K562 (cell line): ENCODE data around the gene CRLF1. TPM values are rescaled to one million over a fixed set of nuclear protein-coding genes. Genes with fewer than 3 reads are reported as not detected.

Source experiments
- CEBPG ChIP-seq, 3 experiments: fragments of 200-800 bp in 1 of 3; sonication (Bioruptor generic) in 1 of 3; sonication (generic) in 1 of 3; formaldehyde crosslinking in 1 of 3; IDR thresholded peaks in 2 of 3; conservative IDR thresholded peaks in 1 of 3; 2 replicates each; pipeline versions ENCODE4 v1.6.1 to v1.8.0; 2016 to 2022; ENCODE audit warnings: missing compliant biosample characterization in 2 of 3, missing genetic modification characterization in 2 of 3, mild to moderate bottlenecking in 1 of 3, missing genetic modification reagents in 1 of 3
- CHD4 ChIP-seq: fragments of 200-600 bp; sonication (generic); IDR thresholded peaks from 3 replicates; pipeline ENCODE4 v1.6.1; 2012; ENCODE audit warnings: low read depth, mild to moderate bottlenecking, mixed read lengths, low read length, inconsistent platforms; ENCODE audit not compliant: insufficient read depth, insufficient replicate concordance, poor library complexity, severe bottlenecking
- MCM3 ChIP-seq: fragments of 450-650 bp; IDR thresholded peaks from 2 replicates; pipeline ENCODE4 v1.6.1; 2016
- PBX2 ChIP-seq, 2 experiments: IDR thresholded peaks in 1 of 2; conservative IDR thresholded peaks in 1 of 2; 2 replicates each; pipeline ENCODE4 v1.6.1; 2016; ENCODE audit warnings: low read depth in 2 of 2, mild to moderate bottlenecking in 1 of 2, missing compliant biosample characterization in 1 of 2, missing genetic modification characterization in 1 of 2, moderate library complexity in 1 of 2
- RCOR1 ChIP-seq, 2 experiments: IDR thresholded peaks; 2 replicates each; pipeline ENCODE4 v1.6.1; 2012; ENCODE audit warnings: low read depth in 2 of 2, low read length in 2 of 2, borderline replicate concordance in 1 of 2, improper control_type of control experiment in 1 of 2
- SMARCC2 ChIP-seq: fragments of 450-650 bp; IDR thresholded peaks from 2 replicates; pipeline ENCODE4 v1.6.1; 2017; ENCODE audit warnings: antibody characterized with exemption, moderate library complexity, mild to moderate bottlenecking, low read depth
- SPI1 ChIP-seq: IDR thresholded peaks from 2 replicates; pipeline ENCODE4 v1.6.1; 2011; ENCODE audit warnings: low read depth, low read length, control low read depth, borderline replicate concordance
- SRSF1 ChIP-seq: fragments of 200-400 bp; formaldehyde crosslinking; IDR thresholded peaks from 2 replicates; pipeline ENCODE4 v1.6.1; 2017; ENCODE audit warnings: mild to moderate bottlenecking, low read depth, low read length, moderate library complexity
- ZBTB7A ChIP-seq: IDR thresholded peaks from 2 replicates; pipeline ENCODE4 v1.6.1; 2011; ENCODE audit warnings: low read depth, mild to moderate bottlenecking, low read length, moderate library complexity, borderline replicate concordance; ENCODE audit not compliant: control insufficient read depth
- ZFP91 ChIP-seq: sonication (generic); formaldehyde crosslinking; IDR thresholded peaks from 2 replicates; pipeline ENCODE4 v1.8.0; 2022; ENCODE audit warnings: mild to moderate bottlenecking, missing genetic modification reagents
- ZNF12 ChIP-seq: sonication (generic); formaldehyde crosslinking; IDR thresholded peaks from 2 replicates; pipeline ENCODE4 v1.4.0; 2020; ENCODE audit warnings: mild to moderate bottlenecking, missing genetic modification reagents
- ZNF121 ChIP-seq: sonication (generic); formaldehyde crosslinking; conservative IDR thresholded peaks from 2 replicates; pipeline ENCODE4 v1.8.0; 2022; ENCODE audit warnings: missing genetic modification reagents
- ZNF133 ChIP-seq: fragments of 250-450 bp; sonication (Bioruptor Pico); IDR thresholded peaks from 2 replicates; pipeline ENCODE4 v1.4.0; 2020; ENCODE audit warnings: mild to moderate bottlenecking
- ZNF253 ChIP-seq: fragments of 250-450 bp; sonication (Bioruptor Pico); conservative IDR thresholded peaks from 2 replicates; pipeline ENCODE4 v1.6.1; 2021; ENCODE audit warnings: mild to moderate bottlenecking
- ZNF274 ChIP-seq: IDR thresholded peaks from 2 replicates; pipeline ENCODE4 v1.6.1; 2011; ENCODE audit warnings: low read depth, mild to moderate bottlenecking, low read length, moderate library complexity, borderline replicate concordance
- ZNF778 ChIP-seq: fragments of 450-650 bp; formaldehyde crosslinking; IDR thresholded peaks from 2 replicates; pipeline ENCODE4 v1.4.0; 2020; ENCODE audit warnings: mild to moderate bottlenecking, moderate library complexity
- ZNF785 ChIP-seq: fragments of 250-450 bp; sonication (Bioruptor Pico); IDR thresholded peaks from 2 replicates; pipeline ENCODE4 v1.4.0; 2020; ENCODE audit warnings: mild to moderate bottlenecking
- polyA plus RNA-seq, 8 experiments: library from polyadenylated mRNA; depleted of rRNA in 4 of 8; stranded (reverse) in 5 of 8; unstranded in 3 of 8; fragments of >200 nt; fragmentation: Nextera tagmentation in 2 of 8; fragmentation: Illumina TruSeq in 1 of 8; extraction: Ambion mirVana in 2 of 8; extraction: Trizol in 1 of 8; gene quantifications; 2 replicates each; pipeline versions ENCODE4 v1.2.1 to v1.2.3, GENCODE V29; 2011 to 2014; ENCODE audit warnings: inconsistent platforms in 1 of 8, missing spikeins in 1 of 8
- total RNA-seq, 7 experiments: library from RNA; depleted of rRNA in 6 of 7; stranded (reverse); fragments of >200 nt in 6 of 7; fragmentation: Illumina TruSeq in 2 of 7; extraction: Trizol in 2 of 7; gene quantifications; 2 replicates each; pipeline versions ENCODE4 v1.2.1 to v1.2.3, GENCODE V29; 2011 to 2021; ENCODE audit warnings: low replicate concordance in 1 of 7
- TF ChIP-seq, protein P1 (sequence below): fragments of 450-650 bp; formaldehyde crosslinking; IDR thresholded peaks from 2 replicates; pipeline ENCODE4 v1.4.0; 2022; ENCODE audit warnings: missing genetic modification characterization
- TF ChIP-seq, protein P2 (sequence below): fragments of 450-650 bp; formaldehyde crosslinking; conservative IDR thresholded peaks from 2 replicates; pipeline ENCODE4 v1.4.0; 2022; ENCODE audit warnings: mild to moderate bottlenecking, missing genetic modification characterization

CRLF1 gene
- total and polyA plus RNA-seq, 9 of the 15 experiments (the other 6 are each of a cell fraction or from before 2014, with no cell fraction given) = 0.85 to 3.6 (median 1.7) TPM

DNA sequence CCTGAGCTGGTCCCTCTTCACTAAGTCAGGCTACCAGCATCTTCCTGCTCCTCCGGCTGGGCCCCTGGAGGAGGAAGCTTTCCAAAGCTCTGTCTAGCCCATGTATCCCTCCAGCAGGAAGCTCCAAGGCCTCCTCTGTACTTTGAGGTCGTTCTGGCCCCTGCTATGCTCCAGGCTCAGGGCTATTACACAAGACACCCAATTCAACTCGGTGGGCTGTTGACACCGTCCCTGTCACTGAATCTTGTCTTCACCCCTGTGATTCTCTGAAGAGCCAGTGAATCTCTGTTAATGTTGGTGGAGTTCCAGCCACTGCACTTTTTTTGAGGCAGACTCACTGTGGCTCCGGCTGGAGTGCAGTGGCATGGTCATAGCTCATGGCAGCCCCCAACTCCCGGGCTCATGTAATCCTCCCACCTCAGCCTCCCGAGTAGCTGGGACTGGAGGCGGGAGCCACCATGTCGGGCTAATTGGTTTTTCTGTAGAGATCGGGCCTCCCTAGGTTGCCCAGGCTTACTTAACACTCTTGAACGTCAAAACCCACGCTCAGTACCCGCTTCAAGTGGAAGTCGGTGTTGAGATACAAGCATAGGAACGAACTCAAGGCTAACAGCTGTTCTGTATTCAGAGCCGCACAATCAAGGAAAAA lies 18.5 kb downstream of the CRLF1 start (continued):
- TF ChIP-seq PBX2 (CRISPR knock-in tag; IDR thresholded peaks at IDR 0.05; ENCODE audit: low read depth) = no peak
- TF ChIP-seq PBX2 (tag; conservative IDR thresholded peaks at IDR 0.05; ENCODE audit: low read depth) = no peak
- no peak for TF ChIP-seq ZBTB7A
- no peak for TF ChIP-seq ZNF253 (CRISPR knock-in tag)
- TF ChIP-seq ZNF785 = no peak
- TF ChIP-seq, protein P1, sequence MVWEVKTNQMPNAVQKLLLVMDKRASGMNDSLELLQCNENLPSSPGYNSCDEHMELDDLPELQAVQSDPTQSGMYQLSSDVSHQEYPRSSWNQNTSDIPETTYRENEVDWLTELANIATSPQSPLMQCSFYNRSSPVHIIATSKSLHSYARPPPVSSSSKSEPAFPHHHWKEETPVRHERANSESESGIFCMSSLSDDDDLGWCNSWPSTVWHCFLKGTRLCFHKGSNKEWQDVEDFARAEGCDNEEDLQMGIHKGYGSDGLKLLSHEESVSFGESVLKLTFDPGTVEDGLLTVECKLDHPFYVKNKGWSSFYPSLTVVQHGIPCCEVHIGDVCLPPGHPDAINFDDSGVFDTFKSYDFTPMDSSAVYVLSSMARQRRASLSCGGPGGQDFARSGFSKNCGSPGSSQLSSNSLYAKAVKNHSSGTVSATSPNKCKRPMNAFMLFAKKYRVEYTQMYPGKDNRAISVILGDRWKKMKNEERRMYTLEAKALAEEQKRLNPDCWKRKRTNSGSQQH (CRISPR knock-in tag) = no peak
- TF ChIP-seq MCM3 = no peak
- TF ChIP-seq ZNF274 = no peak
- TF ChIP-seq ZNF121 (CRISPR knock-in tag) = 0 out of 2 replicates have a peak, but pooled peaks have one; percentile 3
- TF ChIP-seq CEBPG (CRISPR knock-in tag; IDR thresholded peaks at IDR 0.05) = no peak
- 0 out of 4 replicates have a peak, but pooled peaks of 1 of the 2 experiments have one; percentile 14 for TF ChIP-seq CEBPG (tag; conservative IDR thresholded peaks at IDR 0.05 in 1 of 2, IDR thresholded peaks at IDR 0.05 in 1 of 2)
- TF ChIP-seq SPI1 = no peak
- TF ChIP-seq CHD4 = no peak
- TF ChIP-seq ZNF133 (CRISPR knock-in tag) = no peak
- TF ChIP-seq, protein P2, sequence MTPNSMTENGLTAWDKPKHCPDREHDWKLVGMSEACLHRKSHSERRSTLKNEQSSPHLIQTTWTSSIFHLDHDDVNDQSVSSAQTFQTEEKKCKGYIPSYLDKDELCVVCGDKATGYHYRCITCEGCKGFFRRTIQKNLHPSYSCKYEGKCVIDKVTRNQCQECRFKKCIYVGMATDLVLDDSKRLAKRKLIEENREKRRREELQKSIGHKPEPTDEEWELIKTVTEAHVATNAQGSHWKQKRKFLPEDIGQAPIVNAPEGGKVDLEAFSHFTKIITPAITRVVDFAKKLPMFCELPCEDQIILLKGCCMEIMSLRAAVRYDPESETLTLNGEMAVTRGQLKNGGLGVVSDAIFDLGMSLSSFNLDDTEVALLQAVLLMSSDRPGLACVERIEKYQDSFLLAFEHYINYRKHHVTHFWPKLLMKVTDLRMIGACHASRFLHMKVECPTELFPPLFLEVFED = 0 out of 2 replicates have a peak, but pooled peaks have one; percentile 57
- no peak for TF ChIP-seq SRSF1
- TF ChIP-seq ZNF778 (CRISPR knock-in tag) = no peak
- TF ChIP-seq ZNF12 (CRISPR knock-in tag) = no peak
- TF ChIP-seq RCOR1 (IDR thresholded peaks at IDR 0.05; ENCODE audit: borderline replicate concordance in 1 of 2, low read depth in 2 of 2, low read length in 2 of 2) = no peak
- TF ChIP-seq SMARCC2 = peak; percentile 21; the same call in 1 of the 2 replicates
- no peak for TF ChIP-seq ZFP91 (CRISPR knock-in tag)
